ENCODE results near the gene NAA16.
"Not testable (repeated sequence)": the region's sequence is repeated elsewhere in the genome, so short reads cannot be mapped to it uniquely, and the experiment has no call there.

The NAA16 gene

DNA sequence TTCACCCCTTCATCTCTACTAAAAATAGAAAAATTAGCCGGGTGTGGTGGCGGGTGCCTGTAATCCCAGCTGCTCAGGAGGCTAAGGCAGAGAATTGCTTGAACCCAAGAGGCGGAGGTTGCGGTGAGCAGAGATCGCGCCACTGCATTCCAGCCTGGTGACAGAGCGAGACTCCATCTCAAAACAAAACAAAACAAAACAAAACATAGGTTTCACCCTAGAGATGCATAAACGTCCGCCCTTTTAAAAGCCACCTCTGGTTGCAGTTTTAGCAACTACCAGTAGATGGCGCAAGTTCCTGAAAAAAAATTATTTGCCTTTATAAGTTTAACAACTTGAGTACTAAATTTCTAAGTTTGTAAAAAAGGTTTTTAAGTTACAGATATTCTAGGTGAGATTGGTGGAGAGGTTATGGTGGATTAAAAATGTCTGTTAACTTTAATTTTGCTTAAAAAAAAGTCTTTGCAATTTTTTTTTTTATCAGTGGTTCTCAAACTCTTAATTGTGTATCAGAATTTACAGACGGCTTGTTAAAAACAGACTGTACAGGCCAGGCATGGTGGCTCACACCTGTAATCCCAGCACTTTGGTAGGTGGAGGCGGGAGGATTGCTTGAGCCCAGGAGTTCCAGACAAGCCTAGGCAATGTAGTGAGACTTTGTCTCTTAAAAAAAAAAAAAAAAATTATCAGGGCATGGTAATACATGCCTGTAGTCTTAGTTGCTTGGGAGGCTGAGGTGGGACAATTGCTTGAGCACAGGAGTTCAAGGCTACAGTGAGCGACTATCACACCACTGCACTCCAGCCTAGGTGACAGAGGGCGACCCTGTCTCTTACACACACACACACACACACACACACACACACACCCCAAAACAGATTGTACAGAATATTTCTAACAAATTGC, 42.1 kb downstream of the NAA16 start:
- no peak overlapping the region for H3K4me3 ChIP-seq (replicated peaks; ENCODE audit: low read depth, low read length)
- peak; percentile 80 for DNase-seq (ENCODE audit: low read depth)
- TF ChIP-seq, protein P1, sequence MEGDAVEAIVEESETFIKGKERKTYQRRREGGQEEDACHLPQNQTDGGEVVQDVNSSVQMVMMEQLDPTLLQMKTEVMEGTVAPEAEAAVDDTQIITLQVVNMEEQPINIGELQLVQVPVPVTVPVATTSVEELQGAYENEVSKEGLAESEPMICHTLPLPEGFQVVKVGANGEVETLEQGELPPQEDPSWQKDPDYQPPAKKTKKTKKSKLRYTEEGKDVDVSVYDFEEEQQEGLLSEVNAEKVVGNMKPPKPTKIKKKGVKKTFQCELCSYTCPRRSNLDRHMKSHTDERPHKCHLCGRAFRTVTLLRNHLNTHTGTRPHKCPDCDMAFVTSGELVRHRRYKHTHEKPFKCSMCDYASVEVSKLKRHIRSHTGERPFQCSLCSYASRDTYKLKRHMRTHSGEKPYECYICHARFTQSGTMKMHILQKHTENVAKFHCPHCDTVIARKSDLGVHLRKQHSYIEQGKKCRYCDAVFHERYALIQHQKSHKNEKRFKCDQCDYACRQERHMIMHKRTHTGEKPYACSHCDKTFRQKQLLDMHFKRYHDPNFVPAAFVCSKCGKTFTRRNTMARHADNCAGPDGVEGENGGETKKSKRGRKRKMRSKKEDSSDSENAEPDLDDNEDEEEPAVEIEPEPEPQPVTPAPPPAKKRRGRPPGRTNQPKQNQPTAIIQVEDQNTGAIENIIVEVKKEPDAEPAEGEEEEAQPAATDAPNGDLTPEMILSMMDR (IDR thresholded peaks at IDR 0.05; ENCODE audit: low read length, missing control alignments): peak; percentile 75

DNA sequence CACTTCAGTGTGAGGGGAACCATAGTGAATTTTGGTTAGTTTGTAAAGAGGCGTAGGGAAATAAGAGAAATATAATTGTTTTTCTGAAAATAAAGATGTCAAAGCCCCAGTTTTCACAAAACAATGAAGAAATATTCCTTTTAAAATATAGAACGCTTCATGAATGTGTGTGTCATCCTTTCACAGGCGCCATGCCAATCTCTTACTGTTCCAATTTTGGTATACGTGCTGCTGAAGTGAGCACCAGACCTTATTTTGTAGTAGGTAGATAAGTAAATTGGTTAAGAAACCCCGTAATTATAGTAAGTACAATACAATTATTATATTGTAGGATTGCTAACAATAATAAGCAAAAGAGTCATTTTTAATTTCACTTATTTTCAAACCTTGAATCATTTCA, 43.3 kb downstream of the NAA16 start:
- TF ChIP-seq, protein P1 (IDR thresholded peaks at IDR 0.05; ENCODE audit: low read length, missing control alignments): no peak
- no peak overlapping the region for H3K4me3 ChIP-seq (replicated peaks; ENCODE audit: low read depth, low read length)
- DNase-seq (ENCODE audit: low read depth): no peak

- not testable (repeated sequence) for H3K4me3 ChIP-seq (replicated peaks; ENCODE audit: low read depth, low read length); DNase-seq (ENCODE audit: low read depth)
These were observed 45.2 kb downstream of the NAA16 start for GRCh38 chr13:41356385-41356648.

DNA sequence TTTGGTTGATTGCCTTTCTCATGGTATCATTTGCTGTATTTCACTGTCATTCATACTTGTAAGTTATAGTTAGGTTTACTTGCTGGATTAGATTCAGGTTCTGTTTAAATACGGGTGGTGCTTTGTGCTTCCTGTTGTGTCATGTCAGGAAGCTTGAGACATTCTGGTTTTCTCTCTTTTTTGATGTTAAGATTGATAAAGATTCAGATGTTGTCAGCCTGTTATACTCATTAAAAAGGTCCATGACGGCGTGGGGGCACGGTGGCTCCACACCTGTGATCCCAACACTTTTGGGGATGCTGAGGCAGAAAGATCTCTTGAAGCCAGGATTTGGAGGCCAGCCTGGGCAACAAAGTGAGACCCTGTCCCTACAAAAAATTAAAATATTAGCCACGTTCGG, 45.7 kb downstream of the NAA16 start:
- TF ChIP-seq, protein P1 (IDR thresholded peaks at IDR 0.05; ENCODE audit: low read length, missing control alignments): no peak
- DNase-seq (ENCODE audit: low read depth): peak; percentile 24
- no peak overlapping the region for H3K4me3 ChIP-seq (replicated peaks; ENCODE audit: low read depth, low read length)

GRCh38 chr13:41361491-41361890, 50.4 kb downstream of the NAA16 start:
- DNase-seq (ENCODE audit: low read depth): peak; percentile 27

GRCh38 chr13:41364043-41364442, 53.0 kb downstream of the NAA16 start:
- no peak overlapping the region for H3K4me3 ChIP-seq (replicated peaks; ENCODE audit: low read depth, low read length)
- no peak for DNase-seq (ENCODE audit: low read depth)
- TF ChIP-seq, protein P1 (IDR thresholded peaks at IDR 0.05; ENCODE audit: low read length, missing control alignments): no peak

More at GRCh38 chr13:41361491-41361890, 50.4 kb downstream of the NAA16 start:
- no peak overlapping the region for H3K4me3 ChIP-seq (replicated peaks; ENCODE audit: low read depth, low read length)
- TF ChIP-seq, protein P1 (IDR thresholded peaks at IDR 0.05; ENCODE audit: low read length, missing control alignments): no peak

GRCh38 chr13:41365631-41366030, 54.6 kb downstream of the NAA16 start:
- no peak overlapping the region for H3K4me3 ChIP-seq (replicated peaks; ENCODE audit: low read depth, low read length)
- TF ChIP-seq, protein P1 (IDR thresholded peaks at IDR 0.05; ENCODE audit: low read length, missing control alignments): no peak

More at GRCh38 chr13:41365631-41366030, 54.6 kb downstream of the NAA16 start:
- peak; percentile 16 for DNase-seq (ENCODE audit: low read depth)

Measured in fibroblast of pulmonary artery (primary cell).